ENCODE results near the gene HOMEZ.

HOMEZ gene

DNA sequence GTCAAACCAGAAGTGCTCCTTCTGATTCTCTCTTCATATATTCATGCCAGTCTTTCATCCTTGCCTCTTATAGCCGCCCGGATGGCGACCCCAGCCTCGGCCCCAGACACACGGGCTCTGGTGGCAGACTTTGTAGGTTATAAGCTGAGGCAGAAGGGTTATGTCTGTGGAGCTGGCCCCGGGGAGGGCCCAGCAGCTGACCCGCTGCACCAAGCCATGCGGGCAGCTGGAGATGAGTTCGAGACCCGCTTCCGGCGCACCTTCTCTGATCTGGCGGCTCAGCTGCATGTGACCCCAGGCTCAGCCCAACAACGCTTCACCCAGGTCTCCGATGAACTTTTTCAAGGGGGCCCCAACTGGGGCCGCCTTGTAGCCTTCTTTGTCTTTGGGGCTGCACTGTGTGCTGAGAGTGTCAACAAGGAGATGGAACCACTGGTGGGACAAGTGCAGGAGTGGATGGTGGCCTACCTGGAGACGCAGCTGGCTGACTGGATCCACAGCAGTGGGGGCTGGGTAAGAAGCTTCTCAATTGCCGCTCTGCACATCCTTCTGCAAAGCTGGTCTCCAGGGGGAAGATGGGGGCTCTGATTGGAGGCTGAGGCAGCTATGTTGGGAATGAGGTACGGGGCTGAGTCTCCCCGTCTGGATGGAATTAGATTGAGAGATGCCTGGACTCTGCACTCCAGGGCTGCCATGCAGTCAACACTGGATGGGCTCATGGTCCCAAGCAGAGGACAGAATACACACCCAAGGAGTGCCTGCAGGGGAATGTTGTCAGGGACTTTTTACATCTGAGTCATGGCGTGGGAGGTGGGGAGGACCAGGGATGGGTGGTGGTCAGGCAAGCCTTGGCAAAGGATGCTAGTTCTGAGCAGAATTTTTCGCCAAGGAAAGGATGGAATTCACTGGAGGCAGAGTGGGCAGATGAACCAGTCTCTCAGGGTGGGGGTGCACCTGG, 22.0 kb upstream of the HOMEZ start:
- no peak for DNase-seq (ENCODE audit: low read depth)

DNA sequence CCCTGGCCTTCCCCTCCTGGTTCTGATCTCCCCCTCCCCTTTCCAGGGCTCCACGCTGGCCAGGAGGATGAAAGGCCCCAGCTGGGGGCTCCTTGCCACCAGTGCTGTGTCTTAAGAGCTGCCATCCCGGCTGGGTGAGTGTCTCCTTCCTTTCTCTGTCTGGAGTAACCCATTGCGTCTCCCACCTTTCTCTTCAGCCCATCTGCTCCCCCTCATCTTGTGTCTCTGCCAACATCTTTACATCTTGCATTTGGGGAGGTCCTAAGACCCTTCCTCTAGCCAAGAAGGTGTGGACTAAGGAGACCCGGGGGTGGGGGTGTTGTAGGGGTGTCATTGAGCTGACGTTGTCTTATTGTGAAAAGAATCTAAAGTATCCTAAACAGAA, 21.2 kb upstream of the HOMEZ start:
- DNase-seq (ENCODE audit: low read depth): no peak

DNA sequence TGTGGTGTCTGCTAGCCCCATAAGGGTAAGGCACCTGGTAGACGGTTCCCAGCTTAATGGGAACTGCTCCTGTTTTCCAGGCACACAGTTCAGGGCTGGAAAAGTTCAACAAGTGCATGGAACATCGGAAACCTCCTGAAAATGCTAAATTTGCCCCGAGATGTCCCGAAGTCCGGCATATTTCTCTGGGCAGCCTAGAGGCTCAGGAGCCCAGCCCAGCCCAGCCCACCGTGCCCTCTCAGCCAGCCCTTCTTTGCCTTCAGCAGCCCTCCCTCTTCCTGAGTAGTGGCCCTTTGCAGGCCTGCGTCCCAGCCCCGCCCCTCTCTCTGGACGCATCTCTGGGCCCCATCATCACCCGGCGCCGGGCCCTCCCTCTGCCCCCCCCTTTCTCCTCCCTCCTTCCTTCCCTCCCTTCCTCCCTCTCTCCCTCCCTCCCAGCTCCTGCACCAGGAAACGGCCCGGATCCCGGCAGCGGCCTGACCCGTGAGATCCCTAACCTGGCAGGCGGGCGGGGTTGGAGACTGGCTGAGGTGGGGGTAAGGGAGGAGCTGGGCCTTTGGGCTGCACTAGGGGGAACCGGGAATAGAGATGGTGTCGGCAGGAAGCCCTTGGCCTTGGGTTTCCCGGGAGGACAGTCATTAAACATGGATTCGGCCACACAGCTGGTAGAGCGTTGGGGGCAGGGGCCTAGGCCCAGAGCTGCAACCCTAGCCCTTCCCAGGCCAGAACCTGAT, 20.6 kb upstream of the HOMEZ start, which contains the start of gene BCL2L2:
Gene BCL2L2 (plus strand): TSS at position 422 of the 734 bp plus-strand sequence. CDS start 935 bp downstream, outside the sequence.
- no peak for DNase-seq (ENCODE audit: low read depth)

DNA sequence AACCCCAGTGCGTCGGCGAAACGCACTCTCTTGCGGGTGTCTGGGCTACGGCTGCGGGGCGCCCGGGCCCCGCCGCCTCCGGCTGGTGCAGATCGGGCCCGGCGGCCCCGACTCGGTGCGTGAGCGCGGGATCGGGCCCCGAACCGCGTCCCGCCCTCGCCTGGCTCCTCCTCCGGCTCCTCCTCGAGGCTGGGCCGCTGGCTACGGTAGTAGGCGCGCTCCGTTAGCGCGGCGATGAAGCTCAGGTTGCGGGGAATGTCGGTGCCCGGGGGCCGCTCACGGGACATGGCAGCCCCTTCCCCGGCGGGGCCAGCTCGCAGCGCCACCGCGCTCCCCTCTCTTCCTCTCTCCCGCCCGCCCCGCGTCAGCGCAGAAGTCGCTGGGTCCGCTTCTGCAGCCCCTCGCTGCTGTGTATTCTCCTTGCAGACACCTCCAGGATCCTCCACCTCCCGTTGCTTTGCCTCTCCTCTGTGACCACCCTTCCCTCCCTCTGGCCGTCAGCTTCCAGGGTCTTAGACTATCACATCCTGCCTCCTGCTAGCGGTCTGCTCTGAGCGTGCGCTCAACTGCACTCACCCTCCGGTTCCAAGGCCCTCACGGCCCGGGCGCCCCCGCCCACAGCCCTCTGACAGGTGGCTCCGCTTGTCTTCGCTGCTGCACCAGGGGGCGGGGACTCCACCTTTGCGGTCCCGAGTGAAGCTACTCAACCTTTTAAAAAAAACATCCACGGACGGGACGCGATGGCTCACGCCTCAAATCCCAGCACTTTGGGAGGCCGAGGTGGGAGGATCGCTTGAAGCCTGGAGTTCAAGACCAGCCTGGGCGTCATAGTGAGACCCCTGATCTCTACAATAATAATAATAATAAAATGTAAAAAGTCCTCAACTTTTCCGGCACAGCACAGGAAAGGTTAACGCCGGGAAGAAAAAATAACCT, 16.6 kb upstream of the HOMEZ start, which contains the start of gene PPP1R3E:
Gene PPP1R3E (minus strand): TSS at position 570 of the 936 bp plus-strand sequence. CDS start 283 bp downstream, at position 287.
- DNase-seq (ENCODE audit: low read depth): peak; percentile 72

DNA sequence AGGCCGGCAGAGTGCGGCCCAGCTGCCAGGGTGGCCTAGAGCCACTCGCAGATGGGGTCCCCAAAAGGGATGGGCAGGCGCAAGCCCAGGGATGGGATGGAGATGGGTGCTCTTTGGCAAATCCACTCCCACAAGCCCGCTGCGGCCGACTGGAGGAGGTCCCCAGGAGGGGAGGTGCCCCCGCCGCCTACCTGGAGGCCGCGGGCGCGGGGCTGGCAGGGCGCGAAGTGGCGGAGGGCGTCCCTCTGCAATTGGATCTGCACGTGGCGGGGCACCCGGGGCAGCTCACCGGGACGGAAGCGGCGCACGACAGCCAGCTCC, 16.0 kb upstream of the HOMEZ start:
- DNase-seq (ENCODE audit: low read depth): no peak

DNA sequence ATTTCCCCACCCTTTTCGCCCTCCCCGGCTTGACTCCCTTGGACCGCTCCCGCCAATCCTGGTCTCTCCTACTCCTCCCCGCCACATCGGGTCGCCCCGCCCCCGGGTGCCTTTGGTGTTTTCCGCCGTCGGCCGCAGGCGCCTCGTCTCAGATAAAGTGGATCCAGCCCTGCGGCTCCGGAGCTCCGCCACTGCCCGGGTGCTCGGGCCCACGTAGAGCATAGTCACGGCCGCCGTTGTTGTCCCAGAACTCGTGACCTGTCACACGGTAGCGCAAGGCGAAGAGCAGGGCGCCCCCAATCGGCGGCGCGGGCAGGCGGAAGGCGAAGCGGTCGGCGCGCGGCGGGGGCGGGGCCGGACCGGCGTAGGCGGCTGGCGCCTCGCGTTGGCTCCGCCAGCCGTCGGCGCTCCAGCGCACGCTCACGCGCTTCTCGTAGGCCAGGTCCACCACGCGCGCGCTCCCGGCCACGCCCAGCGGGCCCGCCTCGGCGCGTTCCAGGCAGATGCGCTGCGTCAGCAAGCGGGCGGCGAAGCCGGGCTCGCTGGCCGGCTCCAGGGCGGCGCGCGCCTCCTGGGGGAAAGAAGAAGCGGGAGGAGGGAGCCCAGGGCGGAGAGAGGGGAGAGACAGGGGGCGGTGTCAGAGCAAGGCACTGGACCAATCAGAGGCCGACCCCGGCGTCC, 15.5 kb upstream of the HOMEZ start:
- peak; percentile 87 for DNase-seq (ENCODE audit: low read depth)

DNA sequence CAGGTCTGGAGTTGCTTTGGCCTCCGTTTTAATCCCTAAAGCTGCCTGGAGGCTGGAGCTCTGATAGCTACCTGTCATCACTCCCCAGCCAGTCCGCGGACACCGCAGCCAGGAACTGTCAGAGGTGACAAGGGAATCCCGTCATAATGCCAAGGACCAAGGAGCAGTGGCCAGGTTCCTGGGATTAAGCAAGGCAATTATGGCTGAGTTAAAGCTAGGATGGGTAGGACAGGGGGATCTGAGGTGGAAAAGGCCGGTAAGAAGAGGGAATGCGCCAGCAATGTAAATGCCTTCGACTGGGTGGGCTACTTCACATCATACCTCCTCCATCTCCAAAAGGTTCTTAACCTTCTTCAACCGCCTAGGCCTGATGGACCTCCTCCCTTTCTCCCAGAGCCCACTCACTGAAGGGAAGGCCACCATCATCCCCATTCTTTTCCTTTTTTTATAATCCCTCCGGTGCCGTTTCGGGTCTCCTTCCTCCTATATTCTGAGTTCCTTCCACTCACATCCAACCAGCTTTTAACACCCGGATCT, 14.8 kb upstream of the HOMEZ start:
- DNase-seq (ENCODE audit: low read depth): no peak

DNA sequence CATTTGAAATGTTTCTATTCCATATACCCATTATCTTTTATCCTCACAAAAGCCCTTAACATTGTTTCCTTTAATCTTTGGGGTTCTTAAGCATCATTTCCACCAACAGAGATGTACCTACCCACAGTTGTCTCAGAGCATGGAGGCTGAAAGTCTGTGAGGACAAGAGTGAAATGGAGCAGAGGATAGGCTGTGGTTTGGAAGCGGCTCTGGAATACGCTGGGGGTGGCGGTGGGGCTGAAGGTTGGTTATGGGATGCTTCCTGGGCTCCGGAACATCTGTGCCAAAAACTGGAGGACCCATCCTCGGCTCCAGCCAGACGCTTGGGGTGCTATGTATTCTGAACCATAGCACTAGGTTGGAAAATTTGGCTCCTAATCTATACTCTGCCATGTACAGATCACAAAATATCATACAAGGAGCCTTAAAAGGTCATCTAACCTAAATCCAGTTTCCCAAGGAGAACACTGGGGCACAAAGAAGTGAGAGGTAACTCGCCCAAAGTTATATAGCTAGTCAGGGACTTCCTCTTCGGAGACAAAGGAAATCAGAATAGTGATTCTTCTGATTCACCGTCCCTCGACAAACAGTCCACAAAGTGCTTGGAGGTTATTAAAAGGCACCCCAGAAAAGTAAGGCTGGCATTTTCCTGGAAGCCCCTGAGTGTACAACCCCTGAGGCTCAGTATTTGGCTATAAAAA, 14.2 kb upstream of the HOMEZ start:
- DNase-seq (ENCODE audit: low read depth): no peak

DNA sequence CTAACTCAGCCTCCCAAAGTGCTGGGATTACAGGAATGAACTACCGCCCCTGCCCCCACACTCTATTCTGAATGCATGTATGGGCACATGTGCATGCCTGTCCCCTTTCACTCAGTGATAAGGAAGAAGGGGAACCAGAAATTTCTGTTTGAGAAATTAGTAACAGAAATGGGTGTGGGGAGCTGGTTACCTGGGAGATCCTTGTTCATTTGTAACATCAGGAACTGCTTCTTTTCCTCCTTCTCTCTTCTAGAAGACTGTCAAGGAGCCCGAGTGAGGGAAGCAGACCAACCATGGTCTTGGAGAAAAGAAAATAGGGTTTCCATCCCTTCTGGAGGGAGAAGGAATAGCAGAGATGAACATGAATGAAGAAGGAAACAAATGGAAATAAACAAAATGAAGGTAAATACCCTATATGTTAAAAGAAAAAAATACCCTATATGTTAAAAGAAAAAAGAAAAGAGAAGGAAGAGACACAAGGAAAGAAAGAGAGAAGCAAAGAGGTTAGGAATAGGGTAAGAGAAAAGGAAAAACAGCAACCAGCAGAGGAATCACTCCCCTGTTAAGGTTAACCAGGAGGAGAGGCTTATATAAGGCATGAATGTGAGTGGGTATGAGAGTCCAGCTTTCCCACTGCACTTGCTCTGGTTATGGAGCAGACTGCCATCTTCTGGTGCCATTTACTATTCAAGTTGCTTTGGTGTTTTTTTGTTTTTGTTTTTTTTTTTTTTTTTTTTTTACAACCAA, 13.5 kb upstream of the HOMEZ start:
- DNase-seq (ENCODE audit: low read depth): no peak

DNA sequence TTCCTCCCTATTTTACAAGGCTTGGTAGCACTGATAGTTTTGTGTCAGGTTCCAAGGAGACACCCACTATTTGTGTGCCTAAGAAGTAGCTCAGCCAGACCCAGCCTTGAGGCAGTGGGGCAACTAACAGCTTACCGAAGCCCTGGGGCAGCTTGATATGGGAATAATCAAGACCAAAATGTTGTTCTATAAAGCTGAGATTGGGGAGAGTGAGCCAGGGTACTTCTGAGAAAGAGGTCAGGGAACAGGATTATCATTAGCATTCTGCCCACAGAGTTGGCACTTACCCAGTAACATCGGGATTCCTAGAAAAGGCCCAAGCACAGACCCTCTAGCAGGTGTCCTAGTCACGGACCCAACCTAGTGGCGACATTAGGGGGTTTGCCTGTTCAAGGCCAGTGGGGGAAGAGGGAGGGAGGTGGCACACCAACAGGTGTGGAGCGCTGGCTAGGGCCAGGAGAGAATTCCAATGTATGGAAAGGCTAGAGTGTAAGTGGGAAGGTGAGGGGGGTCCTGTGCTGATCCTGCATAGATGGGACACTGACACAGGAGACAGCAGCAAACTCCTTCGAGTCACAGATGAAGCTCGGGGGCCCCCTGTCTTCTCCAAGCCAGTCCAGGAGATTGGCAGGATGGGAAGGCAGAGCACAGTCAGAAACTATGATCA, 11.8 kb upstream of the HOMEZ start:
- DNase-seq (ENCODE audit: low read depth): no peak

DNA sequence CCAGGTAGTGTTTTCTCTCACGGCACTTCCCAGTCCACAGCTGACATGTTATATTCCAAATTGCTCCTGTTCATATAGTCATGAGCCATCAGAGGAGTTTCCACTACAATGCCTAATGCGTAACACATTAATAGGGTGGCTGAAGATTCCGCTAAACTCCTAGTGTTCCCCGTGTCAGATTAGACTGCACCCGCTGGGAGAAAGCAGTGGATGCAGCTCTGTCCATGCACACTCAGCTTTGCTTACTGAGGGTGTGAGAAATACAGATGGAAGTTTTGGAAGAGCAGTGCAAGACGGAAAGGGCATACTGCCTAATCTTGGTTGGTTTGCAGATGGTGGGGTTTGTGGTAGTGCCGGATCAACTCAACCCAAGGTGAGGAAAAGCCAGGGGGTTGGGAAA, 11.2 kb upstream of the HOMEZ start:
- DNase-seq (ENCODE audit: low read depth): no peak

DNA sequence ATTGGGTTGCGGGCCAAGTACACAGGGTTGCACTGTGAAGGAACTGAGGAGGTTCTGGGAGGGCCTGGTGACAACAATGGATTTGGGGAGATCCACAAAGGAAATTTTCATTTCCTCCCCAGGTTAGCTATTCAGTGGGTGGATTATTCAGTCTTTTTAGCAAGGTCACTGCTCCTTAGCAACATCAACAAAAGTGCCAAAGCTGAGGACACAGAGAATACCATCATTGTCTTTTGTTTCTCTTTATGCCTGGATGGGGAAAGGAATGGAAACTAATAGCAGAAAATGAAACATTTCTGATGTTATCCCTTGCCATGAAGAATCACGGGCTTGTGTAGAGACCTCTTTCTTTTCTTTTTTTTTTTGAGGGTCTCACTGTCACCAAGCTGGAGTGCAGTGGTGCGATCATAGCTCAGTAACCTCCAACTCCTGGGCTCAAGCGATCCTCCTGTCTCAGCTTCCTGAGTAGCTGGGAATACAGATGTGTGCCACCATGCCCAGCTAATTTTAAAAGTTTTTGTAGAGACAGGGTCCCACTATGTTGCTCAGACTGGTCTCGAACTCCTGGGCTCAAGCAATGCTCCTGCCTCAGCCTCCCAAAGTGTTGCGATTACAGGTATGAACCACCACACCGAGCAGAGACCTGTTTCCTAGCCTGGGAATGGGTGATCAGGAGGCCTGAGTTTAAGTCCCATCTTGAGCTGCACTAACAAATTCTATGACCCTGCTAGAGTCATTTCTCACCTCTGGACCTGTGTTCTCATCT, 10.3 kb upstream of the HOMEZ start:
- DNase-seq (ENCODE audit: low read depth): no peak

DNA sequence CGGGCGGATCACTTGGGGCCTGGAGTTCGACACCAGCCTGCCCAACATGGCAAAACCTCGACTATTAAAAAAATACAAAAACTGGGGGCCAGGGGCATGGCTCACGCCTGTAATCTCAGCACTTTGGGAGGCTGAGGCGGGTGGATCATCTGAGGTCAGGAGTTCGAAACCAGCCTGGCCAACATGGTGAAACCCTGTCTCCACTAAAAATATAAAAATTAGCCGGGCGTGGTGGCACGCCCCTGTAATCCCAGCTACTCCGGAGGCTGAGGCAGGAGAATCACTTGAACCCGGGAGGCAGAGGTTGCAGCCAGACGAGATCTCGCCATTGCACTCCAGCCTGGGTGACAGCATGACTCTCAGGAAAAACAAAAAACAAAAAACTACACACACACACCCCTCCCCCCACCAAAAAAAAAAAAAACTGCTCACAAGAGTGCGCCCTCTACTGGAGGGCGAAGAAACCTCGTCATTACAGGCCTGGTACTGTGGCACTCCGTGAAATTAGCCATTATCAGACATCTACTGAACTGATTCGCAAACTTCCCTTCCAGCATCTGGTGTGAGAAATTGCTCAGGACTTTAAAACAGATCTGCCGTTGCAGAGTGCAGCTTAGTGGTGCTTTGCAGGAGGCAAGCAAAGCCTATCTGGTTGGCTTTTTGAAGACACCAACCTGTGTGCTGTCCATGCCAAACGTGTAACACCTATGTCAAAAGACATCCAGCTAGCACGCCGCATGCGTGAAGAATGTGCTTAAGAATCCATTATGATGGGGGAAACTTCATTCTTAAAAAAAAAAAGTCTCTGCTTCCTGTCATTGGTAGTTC, 9.0 kb upstream of the HOMEZ start:
- DNase-seq (ENCODE audit: low read depth): no peak

DNA sequence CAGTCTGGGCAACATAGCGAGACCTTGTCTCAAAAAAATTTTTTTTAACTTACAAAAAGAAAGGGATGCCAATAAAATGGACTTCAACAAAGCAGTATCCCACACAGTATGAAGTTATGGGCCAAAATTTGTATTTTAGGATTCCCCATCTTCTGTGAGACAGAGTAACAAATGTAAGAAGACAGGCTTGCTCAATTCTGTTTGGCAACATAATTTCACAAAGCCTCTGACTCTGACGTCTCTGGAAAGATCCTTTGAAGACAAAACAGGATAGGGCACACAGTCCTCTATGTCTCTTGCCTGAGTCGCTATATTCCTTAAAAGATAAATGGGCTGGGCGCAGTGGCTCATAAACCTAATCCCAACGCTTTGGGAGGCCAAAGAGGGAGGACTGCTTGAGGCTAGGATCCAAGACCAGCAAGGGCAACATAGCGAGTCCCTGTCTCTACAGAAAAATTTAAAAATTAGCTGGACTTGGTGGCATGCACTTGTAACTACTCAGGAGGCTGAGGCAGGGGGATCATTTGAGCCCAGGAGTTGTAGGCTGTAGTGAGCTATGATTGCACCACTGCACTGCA, 1.1 kb upstream of the HOMEZ start:
- no peak for DNase-seq (ENCODE audit: low read depth)

DNA sequence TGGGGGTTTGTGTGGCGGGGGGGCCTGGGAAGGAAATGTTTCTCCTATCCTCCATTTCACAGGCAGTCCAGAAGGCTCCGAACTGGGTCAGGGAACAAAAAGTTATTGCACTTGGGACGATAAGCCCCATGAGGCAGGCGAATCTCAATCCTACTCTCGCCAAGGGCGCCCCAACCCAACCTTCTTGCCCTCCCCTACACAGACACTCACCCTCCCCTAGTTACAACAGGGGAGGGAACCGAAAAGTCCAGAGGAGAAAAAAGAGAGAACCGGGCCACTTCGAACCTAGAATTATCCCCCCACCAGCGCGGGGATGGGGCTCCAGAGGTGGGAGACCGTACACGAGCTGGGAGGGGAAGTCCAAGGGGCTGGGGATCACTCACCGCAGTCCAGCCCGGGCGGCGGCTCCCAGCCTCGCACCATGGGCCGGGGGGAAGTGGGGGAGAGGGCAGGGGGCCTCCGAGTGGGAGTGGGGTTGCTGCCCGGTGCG, 357 bp downstream of the HOMEZ start:
- DNase-seq (ENCODE audit: low read depth): no peak

DNA sequence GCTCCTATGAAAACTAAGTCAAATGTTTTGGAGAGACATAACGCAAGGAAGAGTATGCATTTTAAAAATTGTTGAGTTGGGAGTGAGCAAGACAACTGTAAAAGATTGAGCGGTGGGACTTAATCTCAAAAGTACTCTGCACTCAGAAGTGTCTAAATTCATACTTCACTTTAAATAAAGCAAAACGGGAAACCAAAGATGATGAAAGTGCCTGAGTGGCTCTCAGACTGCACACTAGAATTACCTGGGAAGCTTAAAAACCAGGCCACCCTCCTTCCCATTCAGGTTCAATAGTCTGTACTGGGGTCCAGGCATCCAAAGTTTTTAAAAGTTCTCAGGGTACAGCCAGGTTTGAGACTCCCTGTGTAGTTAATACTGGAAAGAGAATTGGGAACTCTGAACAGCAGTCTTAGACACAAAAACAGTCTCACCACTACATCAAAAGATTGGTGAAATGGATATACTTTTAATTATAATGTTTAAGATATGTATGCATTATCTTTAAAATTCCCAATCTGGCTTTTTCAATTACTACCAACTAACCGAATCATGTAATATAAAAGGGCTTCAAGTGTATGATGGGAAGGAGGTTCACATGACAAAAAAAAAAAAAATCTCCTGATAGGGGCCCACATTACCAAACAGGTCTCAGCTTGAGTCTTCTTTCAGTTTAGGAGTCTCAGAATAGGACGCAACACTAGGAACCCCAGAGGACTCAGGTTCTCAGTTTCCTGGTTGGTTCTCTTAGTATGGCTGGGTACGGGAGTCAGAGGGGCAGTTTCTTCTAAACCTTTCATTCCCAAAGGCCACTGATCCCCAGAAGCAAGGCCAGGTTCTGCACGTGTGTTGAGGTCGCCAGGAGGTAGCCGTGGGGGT, 1.0 kb downstream of the HOMEZ start:
- DNase-seq (ENCODE audit: low read depth): no peak
